Progenitor cell of endocrine pancreas (in vitro differentiated cells): Measurements from ENCODE around the gene GPR42. TPM values are rescaled to one million over a fixed set of nuclear protein-coding genes. Genes with fewer than 3 reads are reported as not detected.

ENCODE experiments used
- DNase-seq: peaks from one replicate; pipeline ENCODE4 v3.0.0; 2021; ENCODE audit warnings: low spot score; ENCODE audit not compliant: unreplicated experiment
- H3K27ac Mint-ChIP-seq: 2 replicates; pipeline ENCODE4 v1.8.0; 2021; ENCODE audit warnings: mild to moderate bottlenecking, moderate library complexity, mixed read lengths
- H3K27me3 Mint-ChIP-seq: 2 replicates; pipeline ENCODE4 v1.8.0; 2021; ENCODE audit warnings: mixed read lengths
- H3K36me3 Mint-ChIP-seq: 2 replicates; pipeline ENCODE4 v1.8.0; 2022; ENCODE audit warnings: mixed read lengths; ENCODE audit not compliant: insufficient read depth
- H3K4me1 Mint-ChIP-seq: 2 replicates; pipeline ENCODE4 v1.8.0; 2021; ENCODE audit warnings: low read depth, mixed read lengths
- H3K4me3 Mint-ChIP-seq: 2 replicates; pipeline ENCODE4 v1.8.0; 2021; ENCODE audit warnings: low read depth, mild to moderate bottlenecking, moderate library complexity, mixed read lengths
- H3K9me3 Mint-ChIP-seq: 2 replicates; pipeline ENCODE4 v1.8.0; 2021; ENCODE audit warnings: low read depth, mixed read lengths
- total RNA-seq: library from RNA; stranded (reverse); gene quantifications from 2 replicates; pipeline ENCODE4 v1.2.1, GENCODE V29; 2021
- TF ChIP-seq, protein P1 (sequence below): fragments of 200-600 bp; sonication (generic); IDR thresholded peaks from one replicate; pipeline ENCODE4 v1.5.0; 2021; ENCODE audit warnings: antibody characterized with exemption, mild to moderate bottlenecking; ENCODE audit not compliant: unreplicated experiment

The GPR42 gene
- total RNA-seq, 1 donor from 2014 or later: not detected

DNA sequence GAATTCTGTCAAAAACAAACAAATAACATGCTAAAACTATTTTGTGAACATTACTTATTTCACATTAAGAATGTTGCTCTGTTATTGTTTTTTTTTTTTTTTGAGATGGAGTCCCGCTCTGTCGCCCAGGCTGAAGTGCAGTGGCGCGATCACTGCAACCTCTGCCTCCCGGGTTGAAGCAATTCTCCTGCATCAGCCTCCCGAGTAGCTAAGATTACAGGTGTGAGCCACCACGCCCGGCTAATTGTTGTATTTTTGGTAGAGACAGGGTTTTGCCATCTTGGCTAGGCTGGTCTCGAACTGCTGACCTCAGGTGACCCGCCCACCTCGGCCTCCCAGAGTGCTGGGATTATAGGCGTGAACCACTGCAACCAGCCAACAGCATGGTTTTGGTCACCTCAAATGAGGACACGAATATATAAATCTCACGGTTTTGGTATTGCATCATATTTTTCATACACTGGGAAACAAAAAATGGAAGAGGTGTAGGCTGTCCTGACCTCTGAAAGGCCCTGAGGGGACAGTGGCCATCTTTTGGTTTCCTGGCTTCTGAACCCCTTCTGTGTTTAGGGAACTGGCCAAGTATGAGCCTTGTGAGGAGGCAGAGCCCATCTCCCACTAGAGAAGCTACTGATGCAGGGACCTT lies 25.5 kb downstream of the GPR42 start:
- TF ChIP-seq, protein P1, sequence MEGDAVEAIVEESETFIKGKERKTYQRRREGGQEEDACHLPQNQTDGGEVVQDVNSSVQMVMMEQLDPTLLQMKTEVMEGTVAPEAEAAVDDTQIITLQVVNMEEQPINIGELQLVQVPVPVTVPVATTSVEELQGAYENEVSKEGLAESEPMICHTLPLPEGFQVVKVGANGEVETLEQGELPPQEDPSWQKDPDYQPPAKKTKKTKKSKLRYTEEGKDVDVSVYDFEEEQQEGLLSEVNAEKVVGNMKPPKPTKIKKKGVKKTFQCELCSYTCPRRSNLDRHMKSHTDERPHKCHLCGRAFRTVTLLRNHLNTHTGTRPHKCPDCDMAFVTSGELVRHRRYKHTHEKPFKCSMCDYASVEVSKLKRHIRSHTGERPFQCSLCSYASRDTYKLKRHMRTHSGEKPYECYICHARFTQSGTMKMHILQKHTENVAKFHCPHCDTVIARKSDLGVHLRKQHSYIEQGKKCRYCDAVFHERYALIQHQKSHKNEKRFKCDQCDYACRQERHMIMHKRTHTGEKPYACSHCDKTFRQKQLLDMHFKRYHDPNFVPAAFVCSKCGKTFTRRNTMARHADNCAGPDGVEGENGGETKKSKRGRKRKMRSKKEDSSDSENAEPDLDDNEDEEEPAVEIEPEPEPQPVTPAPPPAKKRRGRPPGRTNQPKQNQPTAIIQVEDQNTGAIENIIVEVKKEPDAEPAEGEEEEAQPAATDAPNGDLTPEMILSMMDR: no peak
- peaks cover 1% of the 10 kb centered on the region for H3K4me1 Mint-ChIP-seq
- no peak overlapping the region for H3K4me3 Mint-ChIP-seq
- no peaks in the 10 kb centered on the region for H3K9me3 Mint-ChIP-seq
- DNase-seq: no peak
- no peaks in the 10 kb centered on the region for H3K27me3 Mint-ChIP-seq
- no peak overlapping the region for H3K27ac Mint-ChIP-seq
- H3K36me3 Mint-ChIP-seq: no peaks in the 10 kb centered on the region

DNA sequence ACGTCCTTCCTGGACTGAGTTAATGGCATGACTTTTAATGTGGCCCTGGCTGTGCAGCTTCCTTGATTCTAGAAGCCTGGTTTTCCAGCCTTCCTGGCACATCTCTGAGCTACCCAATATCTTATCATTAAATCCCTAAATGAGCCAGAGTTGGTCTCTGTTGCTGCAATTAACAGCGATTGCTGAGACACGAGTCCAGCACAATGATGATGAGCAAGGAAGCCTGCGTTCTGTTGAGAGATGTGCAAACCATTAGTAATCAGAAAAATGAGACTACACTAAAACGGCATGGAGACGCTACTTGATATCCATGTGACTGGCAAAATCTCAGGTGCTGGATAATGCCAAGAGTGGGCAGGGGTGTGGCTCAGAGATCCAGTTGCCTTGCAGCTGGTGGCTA lies 26.2 kb downstream of the GPR42 start:
- Mint-ChIP-seq H3K4me3 (no peak overlapping the region), H3K4me1 (peaks cover 1% of the 10 kb centered on the region), H3K27ac (no peak overlapping the region), H3K27me3 (no peaks in the 10 kb centered on the region), H3K9me3 (no peaks in the 10 kb centered on the region), H3K36me3 (no peaks in the 10 kb centered on the region)
- DNase-seq: no peak
- TF ChIP-seq, protein P1: no peak

DNA sequence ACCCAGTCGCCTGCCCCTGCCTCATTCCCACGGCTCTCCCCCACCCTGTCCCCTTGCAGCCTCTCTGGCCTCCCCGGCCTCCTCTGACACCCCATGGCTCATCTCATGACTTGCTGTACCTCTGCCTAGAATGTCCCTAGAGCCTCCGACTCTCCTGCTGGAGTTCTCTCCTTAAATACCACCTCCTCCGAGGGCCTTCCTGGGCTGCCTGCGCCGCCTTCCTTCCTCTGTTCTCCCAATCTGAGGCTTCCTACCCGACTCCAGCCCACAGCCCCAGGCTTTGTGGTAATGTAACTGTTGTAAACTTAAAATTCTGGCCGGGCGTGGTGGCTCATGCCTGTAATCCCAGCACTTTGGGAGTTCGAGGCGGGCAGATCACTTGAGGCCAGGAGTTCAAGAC lies 27.7 kb downstream of the GPR42 start:
- no peaks in the 10 kb centered on the region for H3K36me3 Mint-ChIP-seq
- no peak overlapping the region for H3K4me3 Mint-ChIP-seq
- H3K27me3 Mint-ChIP-seq: no peaks in the 10 kb centered on the region
- no peak for DNase-seq
- TF ChIP-seq, protein P1: no peak
- H3K27ac Mint-ChIP-seq: no peak overlapping the region
- no peaks in the 10 kb centered on the region for H3K9me3 Mint-ChIP-seq
- peaks cover 1% of the 10 kb centered on the region for H3K4me1 Mint-ChIP-seq

DNA sequence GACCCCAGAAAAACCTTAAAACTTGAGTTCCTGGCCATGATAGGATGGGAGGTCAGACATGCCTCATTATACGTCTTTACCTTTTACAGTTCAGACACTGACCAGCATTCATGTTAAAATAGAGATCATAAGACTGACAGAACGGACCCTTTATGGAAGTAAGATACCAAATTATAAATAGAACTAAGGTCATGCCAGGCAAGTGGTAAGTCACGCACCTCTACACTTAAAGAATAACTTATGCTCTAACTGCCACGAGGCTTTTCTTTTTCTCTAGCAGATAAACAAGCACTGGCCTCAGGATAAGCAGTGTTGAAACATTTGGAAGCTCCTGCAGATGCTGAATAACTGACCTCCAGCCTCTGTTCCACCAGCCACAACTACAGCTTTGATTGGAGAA lies 28.4 kb downstream of the GPR42 start:
- no peak for DNase-seq
- Mint-ChIP-seq H3K4me3 (no peak overlapping the region), H3K9me3 (no peaks in the 10 kb centered on the region), H3K36me3 (no peaks in the 10 kb centered on the region), H3K27ac (no peak overlapping the region), H3K4me1 (peaks cover 1% of the 10 kb centered on the region), H3K27me3 (no peaks in the 10 kb centered on the region)
- TF ChIP-seq, protein P1: no peak

DNA sequence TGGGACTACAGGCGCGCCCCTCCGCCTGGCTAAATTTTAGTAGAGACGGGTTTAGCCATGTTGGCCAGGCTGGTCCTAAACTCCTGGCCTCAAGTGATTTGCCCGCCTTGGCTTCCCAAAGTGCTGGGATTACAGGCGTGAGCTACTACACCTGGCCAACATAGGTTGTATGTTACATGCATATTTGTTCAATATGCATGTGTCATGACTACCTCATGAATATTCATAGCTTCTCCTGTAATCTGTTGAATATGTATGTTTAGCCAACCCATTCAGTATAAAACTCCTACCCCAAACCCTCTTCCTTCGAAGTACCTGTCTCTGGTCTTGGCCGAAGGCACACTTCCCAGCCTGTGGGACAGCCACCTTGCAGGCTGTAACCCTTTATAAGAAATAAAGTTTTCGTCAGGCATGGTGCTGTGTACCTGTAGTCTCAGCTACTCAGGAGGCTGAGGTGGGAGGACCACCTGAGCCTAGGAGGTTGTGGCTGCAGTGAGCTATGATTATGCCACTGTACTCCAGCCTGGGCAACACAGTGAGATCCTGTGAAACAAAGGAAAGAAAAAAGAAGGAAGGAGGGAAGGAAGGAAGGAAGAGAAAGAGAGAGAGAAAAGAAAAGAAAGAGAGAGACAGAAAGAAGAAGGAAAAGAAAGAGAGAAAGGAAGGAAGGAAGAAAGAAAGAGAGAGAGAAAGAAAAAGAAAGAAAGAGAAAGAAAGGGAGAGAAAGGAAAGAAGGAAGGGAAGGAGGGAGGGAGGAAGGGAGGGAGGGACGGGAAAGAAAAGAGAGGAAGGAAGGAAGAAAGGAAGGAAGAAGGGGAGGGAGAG lies 29.3 kb downstream of the GPR42 start:
- H3K4me1 Mint-ChIP-seq: peaks cover 1% of the 10 kb centered on the region
- H3K27me3 Mint-ChIP-seq: no peaks in the 10 kb centered on the region
- DNase-seq: no peak
- H3K27ac Mint-ChIP-seq: no peak overlapping the region
- TF ChIP-seq, protein P1: no peak
- no peak overlapping the region for H3K4me3 Mint-ChIP-seq
- no peaks in the 10 kb centered on the region for H3K36me3 Mint-ChIP-seq
- H3K9me3 Mint-ChIP-seq: no peaks in the 10 kb centered on the region
